GM23248 (cell line): ENCODE data around the gene UBASH3B.

Experiments used
- EZH2 ChIP-seq: fragments of 200-600 bp; sonication (generic); IDR thresholded peaks from 2 replicates; pipeline ENCODE4 v1.6.1; 2018; ENCODE audit warnings: antibody characterized with exemption, mild to moderate bottlenecking; ENCODE audit not compliant: insufficient read depth, poor library complexity, severe bottlenecking
- EZH2phosphoT487 ChIP-seq: fragments of 200-600 bp; sonication (generic); IDR thresholded peaks from 2 replicates; pipeline ENCODE4 v1.6.1; 2018; ENCODE audit warnings: antibody characterized with exemption, moderate library complexity, mild to moderate bottlenecking, low read depth; ENCODE audit not compliant: insufficient read depth

- TF ChIP-seq EZH2 (no peak), EZH2phosphoT487 (no peak)
These were observed 71.8 kb downstream of the UBASH3B start for GRCh38 chr11:122727101-122727929.
